Activated CD8-positive, alpha-beta memory T cell treated with anti-CD3 and anti-CD28 coated beads for 36 hours (primary cell): Measurements from ENCODE around the gene DNAI2. TPM values are rescaled to one million over a fixed set of nuclear protein-coding genes. Genes with fewer than 3 reads are reported as not detected.
"Not testable (repeated sequence)": the region's sequence is repeated elsewhere in the genome, so short reads cannot be mapped to it uniquely, and the experiment has no call there.

Source experiments
- CTCF ChIA-PET: fragments of 350-600 bp; sonication (Branson Sonifier 250); formaldehyde crosslinking; loops from one replicate; lab custom pipeline; 2021; ENCODE audit warnings: antibody characterized with exemption; lab: Charles Lee
- POLR2A ChIA-PET: fragments of 350-600 bp; sonication (Branson Sonifier 250); formaldehyde crosslinking; loops from one replicate; lab custom pipeline; 2021; ENCODE audit warnings: antibody characterized with exemption; lab: Charles Lee
- total RNA-seq, 2 experiments: library from RNA; stranded (reverse); gene quantifications; one replicate each; pipeline ENCODE4 v1.2.3, GENCODE V29; 2021

DNAI2 gene
- total RNA-seq, 2 experiments from 2014 or later = 0.36 to 0.70 TPM

- POLR2A ChIA-PET = no interaction called here
Observed at GRCh38 chr17:74268558-74268957, 5.5 kb upstream of the DNAI2 start.

GRCh38 chr17:74270333-74270732 lies 3.7 kb upstream of the DNAI2 start:
- CTCF ChIA-PET = interaction anchor here (1.2 kb wide), 2 partner anchors 12 to 98 kb away, joined by 3 read pairs; no protein-coding TSS in a partner anchor
- POLR2A ChIA-PET = no interaction called here

More at GRCh38 chr17:74268558-74268957, 5.5 kb upstream of the DNAI2 start:
- CTCF ChIA-PET = interaction anchor here (1.1 kb wide), 1 partner anchor 16 kb away, joined by 4 read pairs; no protein-coding TSS in a partner anchor

DNA sequence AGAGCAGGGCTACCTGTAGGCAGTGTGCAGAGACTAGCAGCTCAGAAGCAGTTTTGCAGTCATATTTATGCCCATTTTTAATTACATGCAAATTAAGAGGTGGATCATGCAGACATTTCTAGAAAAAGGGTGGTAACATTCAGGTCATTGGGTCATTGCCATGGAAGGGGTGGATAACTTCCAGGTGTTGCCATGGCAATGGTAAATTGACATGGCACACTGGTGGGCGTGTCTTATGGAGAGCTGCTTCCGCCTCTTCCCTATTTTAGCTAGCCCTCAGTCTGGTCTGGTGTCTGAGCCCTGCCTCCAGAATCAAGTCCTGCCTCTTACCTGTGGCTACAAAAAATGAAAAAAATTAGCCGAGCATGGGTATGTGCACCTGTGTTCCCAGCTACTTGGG lies 2.8 kb upstream of the DNAI2 start:
- POLR2A ChIA-PET = no interaction called here
- CTCF ChIA-PET = interaction anchor here (1.2 kb wide), 1 partner anchor 97 kb away, joined by 3 read pairs; no protein-coding TSS in a partner anchor

DNA sequence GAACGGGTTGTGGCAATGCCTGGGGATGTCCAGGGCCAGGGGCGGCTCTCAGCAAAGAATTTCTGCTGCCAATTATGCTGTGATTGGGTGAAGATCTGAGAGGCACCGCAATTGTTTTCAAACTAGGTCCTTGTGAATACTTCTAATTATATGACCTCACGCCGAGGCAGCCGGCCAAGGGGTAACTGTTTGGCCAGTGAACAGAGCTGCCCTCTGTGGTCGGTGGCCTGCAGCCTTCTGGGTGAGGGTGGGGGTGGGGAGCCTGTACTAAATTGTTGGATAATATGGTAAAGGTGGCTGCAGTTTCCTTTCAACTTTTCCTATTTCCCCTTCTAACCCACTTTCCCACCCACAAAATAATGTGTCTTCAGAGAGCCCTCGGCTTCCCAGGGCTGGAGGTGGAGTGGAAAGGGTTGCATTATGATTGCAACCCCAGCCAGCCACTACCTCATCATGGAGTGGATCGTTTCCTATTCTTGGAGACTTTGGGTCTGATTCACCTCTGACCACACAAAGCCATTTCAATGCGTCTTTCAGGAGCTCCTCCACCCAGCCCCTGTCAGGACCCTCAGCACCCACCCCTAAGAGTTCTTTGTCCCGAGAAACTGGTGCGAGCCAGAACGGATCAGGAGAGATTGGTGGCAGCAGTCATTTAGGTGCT lies 2.0 kb upstream of the DNAI2 start:
- ChIA-PET POLR2A (no interaction called here), CTCF (no interaction called here)

- CTCF ChIA-PET = interaction anchor here (0.7 to 1.3 kb wide), 2 partner anchors 9 to 12 kb away, joined by 3 to 4 read pairs; no protein-coding TSS in a partner anchor
- POLR2A ChIA-PET = interaction anchor here (0.5 kb wide), 1 partner anchor 36 kb away, joined by 4 read pairs; no protein-coding TSS in a partner anchor
Observed at GRCh38 chr17:74272731-74273201, 1.3 kb upstream of the DNAI2 start.

DNA sequence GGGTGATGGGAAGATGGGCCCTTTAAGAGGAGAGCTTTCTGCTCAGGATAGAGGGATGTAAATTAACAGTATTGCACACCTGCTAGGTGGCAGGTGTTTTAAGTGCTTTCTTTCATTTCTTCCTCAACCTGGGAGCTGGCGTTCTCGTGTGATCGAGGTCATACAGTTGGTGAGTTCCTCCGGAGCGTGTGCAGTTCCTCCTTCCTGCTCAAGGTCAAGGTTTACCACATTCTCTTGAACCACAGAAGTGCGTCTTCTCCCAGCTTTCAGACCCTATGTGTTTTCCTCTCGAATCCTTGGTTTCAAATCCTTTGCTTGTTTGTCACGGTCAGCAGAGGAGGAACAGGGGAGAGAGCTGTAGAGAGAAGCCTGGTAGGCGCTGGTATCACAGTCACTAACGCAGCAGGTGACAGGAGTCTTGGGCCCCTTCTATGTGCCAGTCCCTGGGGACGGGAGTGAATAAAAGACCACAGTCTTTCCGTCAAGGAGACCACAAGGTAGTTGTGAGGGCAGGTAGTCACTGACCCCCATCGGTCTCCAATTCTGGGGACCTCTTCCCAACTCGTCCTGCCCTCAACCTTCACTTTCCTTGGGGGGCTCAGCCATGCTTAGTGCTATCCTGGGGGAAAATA lies 791 bp downstream of the DNAI2 start:
- ChIA-PET CTCF (interaction anchor here (0.6 to 0.7 kb wide), 2 partner anchors 21 to 59 kb away, joined by 3 read pairs; no protein-coding TSS in a partner anchor), POLR2A (interaction anchor here (0.7 to 1.0 kb wide), 2 partner anchors 8 to 70 kb away, joined by 3 read pairs; no protein-coding TSS in a partner anchor)

GRCh38 chr17:74276051-74276476 lies 2.0 kb downstream of the DNAI2 start:
- POLR2A ChIA-PET = interaction anchor here (1.0 kb wide), 1 partner anchor 71 kb away, joined by 3 read pairs; no protein-coding TSS in a partner anchor
- CTCF ChIA-PET = interaction anchor here (0.7 kb wide), 1 partner anchor 12 kb away, joined by 4 read pairs; no protein-coding TSS in a partner anchor

DNA sequence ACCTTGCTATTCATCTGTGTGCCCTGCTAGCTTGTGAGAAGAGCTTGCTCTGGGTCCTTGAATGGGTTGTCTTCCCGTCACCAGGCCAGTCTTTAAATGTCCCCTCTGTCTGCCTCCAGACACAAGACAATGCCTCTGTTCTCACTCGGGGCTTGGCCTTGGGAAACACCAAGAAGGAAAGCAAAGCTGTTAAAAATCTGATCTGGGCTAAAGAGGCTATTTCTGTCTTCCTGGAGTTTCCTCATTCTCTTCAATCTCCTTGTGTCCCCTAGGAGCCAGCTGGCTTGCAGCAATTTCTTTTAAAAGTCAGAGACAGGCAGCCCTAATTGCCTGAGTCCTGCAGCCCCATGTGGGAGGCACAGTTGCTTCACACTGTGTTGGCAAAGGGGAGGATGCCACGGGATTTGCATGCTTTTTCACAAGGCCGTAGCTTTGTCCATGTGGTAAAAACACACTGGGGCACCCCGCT lies 2.5 kb downstream of the DNAI2 start:
- POLR2A ChIA-PET = no interaction called here
- CTCF ChIA-PET = interaction anchor here (0.7 kb wide), 1 partner anchor 13 kb away, joined by 4 read pairs; no protein-coding TSS in a partner anchor

DNA sequence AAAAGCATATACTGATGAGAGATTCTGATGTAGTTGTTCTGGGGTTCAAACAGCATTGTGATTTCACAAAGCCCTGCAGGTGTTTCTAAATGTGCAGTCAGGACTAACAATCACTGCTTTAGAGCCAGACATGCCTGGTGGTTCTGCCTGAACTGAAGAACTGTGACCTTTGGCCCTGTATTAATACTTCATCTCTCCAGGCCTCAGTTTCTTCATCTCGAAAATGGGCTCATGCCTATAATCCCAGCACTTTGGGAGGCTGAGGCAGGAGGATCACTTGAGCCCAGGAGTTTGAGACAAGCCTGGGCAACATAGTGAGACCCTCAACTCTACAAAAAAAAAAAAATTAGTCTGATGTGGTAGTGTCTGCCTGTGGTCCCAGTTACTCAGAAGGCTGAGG lies 3.9 kb downstream of the DNAI2 start:
- CTCF ChIA-PET = no interaction called here
- POLR2A ChIA-PET = no interaction called here

DNA sequence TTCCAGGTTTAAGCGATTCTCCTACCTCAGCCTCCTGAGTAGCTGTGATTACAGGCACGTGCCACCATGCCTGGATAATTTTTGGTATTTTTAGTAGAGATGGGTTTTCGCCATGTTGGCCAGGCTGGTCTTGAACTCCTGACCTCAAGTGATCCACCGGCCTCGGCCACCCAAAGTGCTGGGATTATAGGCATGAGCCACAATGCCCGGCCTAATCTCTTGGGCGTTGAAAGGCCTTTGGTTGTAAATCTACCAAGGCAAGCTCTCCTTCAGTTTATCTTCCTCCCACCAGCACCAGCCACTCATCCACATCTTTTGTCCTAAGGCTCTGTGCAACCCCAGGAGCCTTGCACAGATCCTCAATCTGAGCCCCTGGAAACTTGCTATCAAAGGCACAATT lies 5.6 kb downstream of the DNAI2 start:
- POLR2A ChIA-PET = not testable (repeated sequence)
- CTCF ChIA-PET = interaction anchor here (1.8 to 3.2 kb wide), 2 partner anchors 18 to 21 kb away, joined by 4 to 16 read pairs; no protein-coding TSS in a partner anchor

DNA sequence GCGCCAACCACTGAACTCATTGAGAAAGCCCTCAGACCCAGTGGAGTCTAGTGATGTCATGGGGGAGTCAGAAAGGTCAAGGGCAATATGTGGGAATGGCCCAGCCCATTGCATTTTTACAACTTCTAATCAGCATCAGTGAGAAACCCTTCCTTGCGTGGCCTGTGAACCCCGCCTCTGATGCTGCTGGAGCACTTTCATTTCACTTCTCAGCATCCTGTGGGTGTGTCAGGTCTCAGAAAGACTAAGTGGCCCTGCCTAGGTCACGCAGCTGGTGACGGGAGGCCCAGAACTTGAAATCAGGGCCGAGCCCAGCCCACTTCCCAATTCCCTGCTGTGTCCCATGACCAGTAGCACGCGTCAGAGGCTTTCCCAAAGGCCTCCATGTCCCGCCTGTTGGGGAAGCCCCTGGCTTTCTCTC lies 6.1 kb downstream of the DNAI2 start:
- POLR2A ChIA-PET = no interaction called here
- CTCF ChIA-PET = interaction anchor here (1.8 to 3.2 kb wide), 3 partner anchors 17 to 21 kb away, joined by 4 to 16 read pairs (median 4); no protein-coding TSS in a partner anchor

DNA sequence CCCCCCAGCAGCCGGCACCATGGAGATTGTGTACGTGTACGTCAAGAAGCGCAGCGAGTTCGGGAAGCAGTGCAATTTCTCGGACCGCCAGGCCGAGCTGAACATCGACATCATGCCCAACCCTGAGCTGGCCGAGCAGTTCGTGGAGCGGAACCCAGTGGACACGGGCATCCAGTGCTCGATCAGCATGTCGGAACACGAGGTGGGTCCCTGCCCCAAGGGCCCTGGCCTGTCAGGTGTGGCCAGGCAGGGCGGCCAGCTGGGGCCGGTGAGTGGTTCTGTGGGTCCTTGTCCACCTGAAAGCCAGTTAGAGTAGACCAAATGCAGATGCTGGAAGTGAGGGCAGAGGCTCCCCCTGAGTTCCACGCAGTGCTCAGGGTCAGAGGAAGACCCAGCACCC lies 7.8 kb downstream of the DNAI2 start:
- POLR2A ChIA-PET = interaction anchor here (1.1 kb wide), 1 partner anchor 7 kb away, joined by 3 read pairs; no protein-coding TSS in a partner anchor

DNA sequence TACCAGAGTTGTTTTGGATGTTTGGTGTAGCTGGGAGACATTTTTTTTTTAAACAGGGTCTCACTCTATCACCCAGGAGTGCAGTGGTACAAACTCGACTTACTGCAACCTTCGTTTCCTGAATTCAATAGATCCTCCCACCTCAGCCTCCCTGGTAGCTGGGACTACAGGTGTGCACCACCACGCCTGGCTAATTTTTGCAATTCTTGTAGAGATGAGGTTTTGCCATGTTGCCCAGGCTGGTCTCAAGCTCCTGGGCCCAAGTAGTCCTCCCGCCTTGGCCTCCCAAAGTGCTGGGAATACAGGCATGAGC lies 8.2 kb downstream of the DNAI2 start:
- POLR2A ChIA-PET = interaction anchor here (1.1 kb wide), 1 partner anchor 8 kb away, joined by 3 read pairs; no protein-coding TSS in a partner anchor
- CTCF ChIA-PET = interaction anchor here (0.8 to 3.2 kb wide), 9 partner anchors 9 to 86 kb away, joined by 3 to 16 read pairs (median 4); no protein-coding TSS in a partner anchor

More for the DNA sequence above, 7.8 kb downstream of the DNAI2 start:
- CTCF ChIA-PET = interaction anchor here (0.8 to 3.2 kb wide), 8 partner anchors 9 to 86 kb away, joined by 3 to 16 read pairs (median 4); no protein-coding TSS in a partner anchor

- POLR2A ChIA-PET = interaction anchor here (1.1 kb wide), 1 partner anchor 8 kb away, joined by 3 read pairs; no protein-coding TSS in a partner anchor
- CTCF ChIA-PET = interaction anchor here (0.9 to 3.2 kb wide), 6 partner anchors 12 to 85 kb away, joined by 3 to 16 read pairs (median 4); no protein-coding TSS in a partner anchor
Observed at GRCh38 chr17:74282587-74283370, 8.7 kb downstream of the DNAI2 start.

DNA sequence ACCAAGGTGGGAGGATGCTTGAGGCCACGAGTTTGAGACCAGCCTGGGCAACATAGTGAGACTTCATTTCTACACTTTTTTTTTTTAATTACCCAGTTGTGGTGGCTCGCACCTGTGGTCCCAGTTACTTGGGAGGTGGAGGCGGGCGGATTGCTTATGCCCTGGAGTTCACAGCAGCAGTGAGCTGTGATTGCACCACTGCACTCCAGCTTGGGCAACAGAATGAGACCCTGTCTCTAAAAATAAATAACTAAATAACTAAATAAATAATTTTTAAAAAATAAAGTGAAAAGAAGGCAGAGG lies 9.3 kb downstream of the DNAI2 start:
- ChIA-PET POLR2A (interaction anchor here (0.7 kb wide), 1 partner anchor 74 kb away, joined by 4 read pairs; no protein-coding TSS in a partner anchor), CTCF (interaction anchor here (0.7 to 2.3 kb wide), 2 partner anchors 72 to 73 kb away, joined by 3 to 6 read pairs; no protein-coding TSS in a partner anchor)

GRCh38 chr17:74287031-74287602 lies 13.1 kb downstream of the DNAI2 start:
- POLR2A ChIA-PET = no interaction called here
- CTCF ChIA-PET = interaction anchor here (1.0 to 2.4 kb wide), 2 partner anchors 14 to 74 kb away, joined by 3 to 6 read pairs; partner anchors contain the start of gene TTYH2

DNA sequence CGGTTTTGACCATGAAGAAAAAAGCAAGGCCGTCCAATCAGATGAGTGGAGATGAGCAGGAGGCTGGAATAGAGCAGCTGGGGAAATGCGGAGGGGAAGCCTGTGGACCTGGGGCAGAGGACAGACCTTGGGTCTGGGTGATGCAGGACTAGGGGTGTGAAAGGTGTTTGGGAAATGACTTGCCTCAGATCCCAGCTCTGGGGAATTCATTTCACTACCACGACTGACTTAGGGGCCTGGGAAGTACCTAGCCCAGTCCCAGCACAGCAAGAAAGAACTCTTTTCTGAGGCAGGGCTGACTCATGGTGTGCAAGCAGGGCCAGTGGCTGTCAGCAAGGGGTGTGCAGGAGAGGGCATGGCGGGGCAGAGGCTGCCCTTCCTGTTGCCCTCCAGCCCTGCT lies 14.8 kb downstream of the DNAI2 start:
- ChIA-PET CTCF (interaction anchor here (2.4 kb wide), 1 partner anchor 12 kb away, joined by 6 read pairs; no protein-coding TSS in a partner anchor), POLR2A (interaction anchor here (0.5 kb wide), 1 partner anchor 63 kb away, joined by 5 read pairs; no protein-coding TSS in a partner anchor)

DNA sequence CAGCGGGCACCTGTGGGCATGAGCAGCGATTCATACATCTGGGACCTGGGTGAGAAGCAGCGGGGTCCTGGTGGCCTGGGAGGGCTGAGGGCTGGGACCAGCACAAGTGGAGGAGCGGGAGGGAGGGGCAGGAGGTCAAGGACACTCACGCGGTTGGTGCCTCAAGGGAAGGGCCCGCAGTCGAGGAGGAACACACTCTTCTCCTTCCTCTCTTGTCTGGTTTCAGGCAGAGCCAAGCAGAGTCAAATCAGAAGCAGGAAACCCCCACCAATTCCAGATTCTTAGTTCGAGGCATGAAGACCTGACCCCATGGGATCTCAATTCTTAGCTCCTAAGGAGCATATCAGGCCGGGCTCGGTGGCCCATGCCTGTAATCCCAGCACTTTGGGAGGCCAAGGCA lies 15.7 kb downstream of the DNAI2 start:
- POLR2A ChIA-PET = no interaction called here
- CTCF ChIA-PET = no interaction called here
